ENCODE measurements around the gene RPL13A. TPM values are rescaled to one million over a fixed set of nuclear protein-coding genes. Genes with fewer than 3 reads are reported as not detected.

The RPL13A gene
- total and polyA plus RNA-seq, 2 experiments from 2014 or later, result 2,105 to 2,412 TPM

DNA sequence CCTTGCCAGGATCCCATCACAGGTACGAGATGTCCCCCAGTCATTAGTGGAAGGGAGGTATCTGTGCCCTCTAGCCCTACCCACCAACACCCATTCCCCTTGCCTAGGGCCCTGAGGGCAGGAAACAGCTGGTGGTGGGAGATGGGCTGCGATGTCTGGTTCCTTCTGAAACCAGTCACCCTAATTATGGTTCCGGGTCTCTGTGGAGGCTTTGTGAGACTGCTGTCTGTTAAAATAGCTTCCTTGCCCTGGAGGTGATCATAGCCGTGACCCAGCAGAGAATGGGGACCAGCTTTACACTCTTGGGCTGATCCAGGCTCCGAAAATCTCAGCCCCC lies 28.9 kb upstream of the RPL13A start:
- no peak overlapping the region for H3K4me3 ChIP-seq
- no peak overlapping the region for H3K4me2 ChIP-seq
- Mint-ChIP-seq H3K4me3 (no peak overlapping the region), H3K4me1 (no peaks in the 10 kb centered on the region), H3K9me3 (no peaks in the 10 kb centered on the region), H3K27me3 (ENCODE audit: insufficient read depth, low read depth, poor library complexity) (peaks cover 4% of the 10 kb centered on the region), H3K36me3 (ENCODE audit: low read depth) (peaks cover 35% of the 10 kb centered on the region), H3K27ac (no peak overlapping the region)
- H3K27ac ChIP-seq (ENCODE audit: low read depth), result no peak overlapping the region
- peaks cover 4% of the 10 kb centered on the region; the same call in 1 of the 2 replicates for H3K4me1 ChIP-seq (ENCODE audit: insufficient read depth)
- ATAC-seq (no peak), DNase-seq (ENCODE audit: low spot score) (no peak)
- TF ChIP-seq ZNF114 (CRISPR knock-in tag; IDR thresholded peaks at IDR 0.05), result no peak
- H3K36me3 ChIP-seq (ENCODE audit: insufficient read depth), result no peaks in the 10 kb centered on the region
- no peaks in the 10 kb centered on the region for H4K20me1 ChIP-seq (replicated peaks; ENCODE audit: insufficient read depth)
- no peaks in the 10 kb centered on the region for H3K9me2 ChIP-seq (ENCODE audit: insufficient read depth)
- peaks cover 19% of the 10 kb centered on the region for H3K79me2 ChIP-seq (replicated peaks; ENCODE audit: insufficient read depth)
- no peak overlapping the region for H2AFZ ChIP-seq
- H3F3A ChIP-seq (replicated peaks; ENCODE audit: low read depth), result 0 out of 2 replicates have a peak, but pooled peaks cover 2% of the 10 kb centered on the region
- H3K27me3 ChIP-seq (ENCODE audit: insufficient read depth), result no peaks in the 10 kb centered on the region

DNA sequence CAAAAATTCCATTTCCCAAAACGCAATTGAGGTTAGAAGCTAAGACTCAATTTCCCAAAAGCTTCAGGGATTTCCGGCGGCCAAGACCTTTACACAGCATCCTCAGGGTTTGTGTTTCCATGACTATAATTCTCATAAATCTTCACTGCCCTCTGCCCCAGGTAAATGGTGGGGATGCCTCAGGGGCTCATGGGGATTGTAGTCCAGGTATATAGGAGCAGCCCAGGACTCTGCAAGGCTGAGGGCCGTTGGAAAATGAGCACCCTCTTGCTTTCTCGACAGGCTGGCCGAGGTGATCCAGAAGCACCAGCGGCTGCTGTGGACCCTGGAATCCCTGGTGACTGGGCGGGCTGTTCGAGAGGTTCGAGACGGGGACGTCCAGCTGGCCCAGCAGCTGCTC lies 28.0 kb upstream of the RPL13A start:
- Histone ChIP-seq H4K20me1 (replicated peaks; ENCODE audit: insufficient read depth) (no peaks in the 10 kb centered on the region), H3K27me3 (ENCODE audit: insufficient read depth) (no peaks in the 10 kb centered on the region), H3K79me2 (replicated peaks; ENCODE audit: insufficient read depth) (peaks cover 15% of the 10 kb centered on the region), H3K9me2 (ENCODE audit: insufficient read depth) (no peaks in the 10 kb centered on the region), H3K27ac (ENCODE audit: low read depth) (no peak overlapping the region), H2AFZ (no peak overlapping the region), H3K4me2 (no peak overlapping the region), H3K36me3 (ENCODE audit: insufficient read depth) (no peaks in the 10 kb centered on the region), H3F3A (replicated peaks; ENCODE audit: low read depth) (0 out of 2 replicates have a peak, but pooled peaks cover 2% of the 10 kb centered on the region), H3K4me3 (no peak overlapping the region), H3K4me1 (ENCODE audit: insufficient read depth) (0 out of 2 replicates have a peak, but pooled peaks cover under 1% of the 10 kb centered on the region)
- H3K4me1 Mint-ChIP-seq, result no peaks in the 10 kb centered on the region
- H3K4me3 Mint-ChIP-seq, result no peak overlapping the region
- DNase-seq (ENCODE audit: low spot score) (no peak), ATAC-seq (peak; percentile 42)
- peaks cover 7% of the 10 kb centered on the region for H3K27me3 Mint-ChIP-seq (ENCODE audit: insufficient read depth, low read depth, poor library complexity)
- no peak overlapping the region for H3K27ac Mint-ChIP-seq
- peaks cover 38% of the 10 kb centered on the region for H3K36me3 Mint-ChIP-seq (ENCODE audit: low read depth)
- no peaks in the 10 kb centered on the region for H3K9me3 Mint-ChIP-seq
- TF ChIP-seq POLR2AphosphoS5 (IDR thresholded peaks at IDR 0.05; ENCODE audit: low read depth) (no peak), ZNF331 (CRISPR knock-in tag; IDR thresholded peaks at IDR 0.05; ENCODE audit: low read depth) (no peak), ZNF114 (CRISPR knock-in tag; IDR thresholded peaks at IDR 0.05) (no peak), JUNB (IDR thresholded peaks at IDR 0.05; ENCODE audit: unreplicated experiment) (no peak), NANOG (IDR thresholded peaks at IDR 0.05; ENCODE audit: borderline replicate concordance) (no peak), STAT1 (IDR thresholded peaks at IDR 0.05; ENCODE audit: unreplicated experiment) (no peak), EZH2phosphoT487 (IDR thresholded peaks at IDR 0.05; ENCODE audit: unreplicated experiment) (no peak), CREB1 (CRISPR knock-in tag; IDR thresholded peaks at IDR 0.05; ENCODE audit: low read depth) (no peak)
- TF ChIP-seq, protein P1, sequence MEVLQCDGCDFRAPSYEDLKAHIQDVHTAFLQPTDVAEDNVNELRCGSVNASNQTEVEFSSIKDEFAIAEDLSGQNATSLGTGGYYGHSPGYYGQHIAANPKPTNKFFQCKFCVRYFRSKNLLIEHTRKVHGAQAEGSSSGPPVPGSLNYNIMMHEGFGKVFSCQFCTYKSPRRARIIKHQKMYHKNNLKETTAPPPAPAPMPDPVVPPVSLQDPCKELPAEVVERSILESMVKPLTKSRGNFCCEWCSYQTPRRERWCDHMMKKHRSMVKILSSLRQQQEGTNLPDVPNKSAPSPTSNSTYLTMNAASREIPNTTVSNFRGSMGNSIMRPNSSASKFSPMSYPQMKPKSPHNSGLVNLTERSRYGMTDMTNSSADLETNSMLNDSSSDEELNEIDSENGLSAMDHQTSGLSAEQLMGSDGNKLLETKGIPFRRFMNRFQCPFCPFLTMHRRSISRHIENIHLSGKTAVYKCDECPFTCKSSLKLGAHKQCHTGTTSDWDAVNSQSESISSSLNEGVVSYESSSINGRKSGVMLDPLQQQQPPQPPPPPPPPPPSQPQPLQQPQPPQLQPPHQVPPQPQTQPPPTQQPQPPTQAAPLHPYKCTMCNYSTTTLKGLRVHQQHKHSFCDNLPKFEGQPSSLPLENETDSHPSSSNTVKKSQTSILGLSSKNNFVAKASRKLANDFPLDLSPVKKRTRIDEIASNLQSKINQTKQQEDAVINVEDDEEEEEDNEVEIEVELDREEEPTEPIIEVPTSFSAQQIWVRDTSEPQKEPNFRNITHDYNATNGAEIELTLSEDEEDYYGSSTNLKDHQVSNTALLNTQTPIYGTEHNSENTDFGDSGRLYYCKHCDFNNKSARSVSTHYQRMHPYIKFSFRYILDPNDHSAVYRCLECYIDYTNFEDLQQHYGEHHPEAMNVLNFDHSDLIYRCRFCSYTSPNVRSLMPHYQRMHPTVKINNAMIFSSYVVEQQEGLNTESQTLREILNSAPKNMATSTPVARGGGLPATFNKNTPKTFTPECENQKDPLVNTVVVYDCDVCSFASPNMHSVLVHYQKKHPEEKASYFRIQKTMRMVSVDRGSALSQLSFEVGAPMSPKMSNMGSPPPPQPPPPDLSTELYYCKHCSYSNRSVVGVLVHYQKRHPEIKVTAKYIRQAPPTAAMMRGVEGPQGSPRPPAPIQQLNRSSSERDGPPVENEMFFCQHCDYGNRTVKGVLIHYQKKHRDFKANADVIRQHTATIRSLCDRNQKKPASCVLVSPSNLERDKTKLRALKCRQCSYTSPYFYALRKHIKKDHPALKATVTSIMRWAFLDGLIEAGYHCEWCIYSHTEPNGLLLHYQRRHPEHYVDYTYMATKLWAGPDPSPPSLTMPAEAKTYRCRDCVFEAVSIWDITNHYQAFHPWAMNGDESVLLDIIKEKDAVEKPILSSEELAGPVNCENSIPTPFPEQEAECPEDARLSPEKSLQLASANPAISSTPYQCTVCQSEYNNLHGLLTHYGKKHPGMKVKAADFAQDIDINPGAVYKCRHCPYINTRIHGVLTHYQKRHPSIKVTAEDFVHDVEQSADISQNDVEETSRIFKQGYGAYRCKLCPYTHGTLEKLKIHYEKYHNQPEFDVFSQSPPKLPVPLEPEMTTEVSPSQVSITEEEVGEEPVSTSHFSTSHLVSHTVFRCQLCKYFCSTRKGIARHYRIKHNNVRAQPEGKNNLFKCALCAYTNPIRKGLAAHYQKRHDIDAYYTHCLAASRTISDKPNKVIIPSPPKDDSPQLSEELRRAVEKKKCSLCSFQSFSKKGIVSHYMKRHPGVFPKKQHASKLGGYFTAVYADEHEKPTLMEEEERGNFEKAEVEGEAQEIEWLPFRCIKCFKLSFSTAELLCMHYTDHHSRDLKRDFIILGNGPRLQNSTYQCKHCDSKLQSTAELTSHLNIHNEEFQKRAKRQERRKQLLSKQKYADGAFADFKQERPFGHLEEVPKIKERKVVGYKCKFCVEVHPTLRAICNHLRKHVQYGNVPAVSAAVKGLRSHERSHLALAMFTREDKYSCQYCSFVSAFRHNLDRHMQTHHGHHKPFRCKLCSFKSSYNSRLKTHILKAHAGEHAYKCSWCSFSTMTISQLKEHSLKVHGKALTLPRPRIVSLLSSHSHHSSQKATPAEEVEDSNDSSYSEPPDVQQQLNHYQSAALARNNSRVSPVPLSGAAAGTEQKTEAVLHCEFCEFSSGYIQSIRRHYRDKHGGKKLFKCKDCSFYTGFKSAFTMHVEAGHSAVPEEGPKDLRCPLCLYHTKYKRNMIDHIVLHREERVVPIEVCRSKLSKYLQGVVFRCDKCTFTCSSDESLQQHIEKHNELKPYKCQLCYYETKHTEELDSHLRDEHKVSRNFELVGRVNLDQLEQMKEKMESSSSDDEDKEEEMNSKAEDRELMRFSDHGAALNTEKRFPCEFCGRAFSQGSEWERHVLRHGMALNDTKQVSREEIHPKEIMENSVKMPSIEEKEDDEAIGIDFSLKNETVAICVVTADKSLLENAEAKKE (CRISPR knock-in tag; IDR thresholded peaks at IDR 0.05), result no peak
- TF ChIP-seq, protein P2, sequence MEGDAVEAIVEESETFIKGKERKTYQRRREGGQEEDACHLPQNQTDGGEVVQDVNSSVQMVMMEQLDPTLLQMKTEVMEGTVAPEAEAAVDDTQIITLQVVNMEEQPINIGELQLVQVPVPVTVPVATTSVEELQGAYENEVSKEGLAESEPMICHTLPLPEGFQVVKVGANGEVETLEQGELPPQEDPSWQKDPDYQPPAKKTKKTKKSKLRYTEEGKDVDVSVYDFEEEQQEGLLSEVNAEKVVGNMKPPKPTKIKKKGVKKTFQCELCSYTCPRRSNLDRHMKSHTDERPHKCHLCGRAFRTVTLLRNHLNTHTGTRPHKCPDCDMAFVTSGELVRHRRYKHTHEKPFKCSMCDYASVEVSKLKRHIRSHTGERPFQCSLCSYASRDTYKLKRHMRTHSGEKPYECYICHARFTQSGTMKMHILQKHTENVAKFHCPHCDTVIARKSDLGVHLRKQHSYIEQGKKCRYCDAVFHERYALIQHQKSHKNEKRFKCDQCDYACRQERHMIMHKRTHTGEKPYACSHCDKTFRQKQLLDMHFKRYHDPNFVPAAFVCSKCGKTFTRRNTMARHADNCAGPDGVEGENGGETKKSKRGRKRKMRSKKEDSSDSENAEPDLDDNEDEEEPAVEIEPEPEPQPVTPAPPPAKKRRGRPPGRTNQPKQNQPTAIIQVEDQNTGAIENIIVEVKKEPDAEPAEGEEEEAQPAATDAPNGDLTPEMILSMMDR (conservative IDR thresholded peaks at IDR 0.05; ENCODE audit: low read depth in 2 of 2), result no peak
- TF ChIP-seq, protein P3, sequence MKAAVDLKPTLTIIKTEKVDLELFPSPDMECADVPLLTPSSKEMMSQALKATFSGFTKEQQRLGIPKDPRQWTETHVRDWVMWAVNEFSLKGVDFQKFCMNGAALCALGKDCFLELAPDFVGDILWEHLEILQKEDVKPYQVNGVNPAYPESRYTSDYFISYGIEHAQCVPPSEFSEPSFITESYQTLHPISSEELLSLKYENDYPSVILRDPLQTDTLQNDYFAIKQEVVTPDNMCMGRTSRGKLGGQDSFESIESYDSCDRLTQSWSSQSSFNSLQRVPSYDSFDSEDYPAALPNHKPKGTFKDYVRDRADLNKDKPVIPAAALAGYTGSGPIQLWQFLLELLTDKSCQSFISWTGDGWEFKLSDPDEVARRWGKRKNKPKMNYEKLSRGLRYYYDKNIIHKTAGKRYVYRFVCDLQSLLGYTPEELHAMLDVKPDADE (IDR thresholded peaks at IDR 0.05), result no peak

Measured in GM23338 (cell line).